ENCODE data around the gene SCARB1.

- TF ChIP-seq, protein P1, sequence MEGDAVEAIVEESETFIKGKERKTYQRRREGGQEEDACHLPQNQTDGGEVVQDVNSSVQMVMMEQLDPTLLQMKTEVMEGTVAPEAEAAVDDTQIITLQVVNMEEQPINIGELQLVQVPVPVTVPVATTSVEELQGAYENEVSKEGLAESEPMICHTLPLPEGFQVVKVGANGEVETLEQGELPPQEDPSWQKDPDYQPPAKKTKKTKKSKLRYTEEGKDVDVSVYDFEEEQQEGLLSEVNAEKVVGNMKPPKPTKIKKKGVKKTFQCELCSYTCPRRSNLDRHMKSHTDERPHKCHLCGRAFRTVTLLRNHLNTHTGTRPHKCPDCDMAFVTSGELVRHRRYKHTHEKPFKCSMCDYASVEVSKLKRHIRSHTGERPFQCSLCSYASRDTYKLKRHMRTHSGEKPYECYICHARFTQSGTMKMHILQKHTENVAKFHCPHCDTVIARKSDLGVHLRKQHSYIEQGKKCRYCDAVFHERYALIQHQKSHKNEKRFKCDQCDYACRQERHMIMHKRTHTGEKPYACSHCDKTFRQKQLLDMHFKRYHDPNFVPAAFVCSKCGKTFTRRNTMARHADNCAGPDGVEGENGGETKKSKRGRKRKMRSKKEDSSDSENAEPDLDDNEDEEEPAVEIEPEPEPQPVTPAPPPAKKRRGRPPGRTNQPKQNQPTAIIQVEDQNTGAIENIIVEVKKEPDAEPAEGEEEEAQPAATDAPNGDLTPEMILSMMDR (IDR thresholded peaks at IDR 0.05): no peak
- no peak for TF ChIP-seq POLR2A (IDR thresholded peaks at IDR 0.05)
These were observed 100.1 kb downstream of the SCARB1 start for GRCh38 chr12:124763594-124763979.

All from lower leg skin (tissue), 3 donors.